Skeletal muscle tissue (tissue), 2 donors: ENCODE data around the gene HTR7. TPM values are rescaled to one million over a fixed set of nuclear protein-coding genes. Genes with fewer than 3 reads are reported as not detected.

Experiments
- small RNA-seq: library from RNA; depleted of rRNA; stranded (forward); fragments of <200 nt; gene quantifications from one replicate; pipeline ENCODE3, GENCODE V24; 2014
- total RNA-seq: library from RNA; depleted of rRNA; stranded (reverse); fragments of >200 nt; gene quantifications from one replicate; pipeline ENCODE4 v1.2.3, GENCODE V29; 2014

HTR7 gene
- total RNA-seq, 1 donor from 2014 or later = under 0.01 TPM

Small RNAs within 50 kb of the gene (small RNA-seq; reads per million reads assigned to genes)
- gene RF00019 = not detected

Other genes with a start within 250 kb of the HTR7 start
- 42.3 TPM for gene RPP30, start 13.9 kb upstream of the HTR7 start, total RNA-seq
- 14.1 TPM for gene ANKRD1, start 63.0 kb upstream of the HTR7 start, total RNA-seq